DND-41 (cell line): ENCODE measurements around the gene BRMS1.

Experiments
- ATAC-seq: fragments of 200-7000 bp; cut with Tn5 transposase; 3 replicates; pipeline ENCODE4 v1.9.1; 2021; ENCODE audit warnings: low read depth; ENCODE audit not compliant: insufficient read depth
- DNase-seq: peaks from one replicate; pipeline ENCODE4 v3.0.0-alpha.2; 2020
- H2AFZ ChIP-seq: 2 replicates; pipeline ENCODE4 v1.6.0; 2012; ENCODE audit warnings: low read depth, low read length
- H3K27ac ChIP-seq: 2 replicates; pipeline ENCODE4 v1.5.1; 2012; ENCODE audit warnings: low read length, inconsistent platforms
- H3K27me3 ChIP-seq: fragments of 200-600 bp; sonication (generic); 2 replicates; pipeline ENCODE4 v1.6.0; 2012; ENCODE audit warnings: low read length, mild to moderate bottlenecking, inconsistent platforms; ENCODE audit not compliant: insufficient read depth, poor library complexity
- H3K36me3 ChIP-seq: 2 replicates; pipeline ENCODE4 v1.5.1; 2012; ENCODE audit warnings: low read length, inconsistent platforms; ENCODE audit not compliant: insufficient read depth
- H3K4me1 ChIP-seq: 2 replicates; pipeline ENCODE4 v1.5.1; 2012; ENCODE audit warnings: mild to moderate bottlenecking, low read length; ENCODE audit not compliant: insufficient read depth
- H3K4me2 ChIP-seq: 2 replicates; pipeline ENCODE4 v1.6.0; 2012; ENCODE audit warnings: mild to moderate bottlenecking, moderate library complexity, low read length, inconsistent platforms; ENCODE audit not compliant: insufficient read depth
- H3K4me3 ChIP-seq, 2 experiments: fragments of 200-600 bp in 1 of 2; shearing (Covaris generic) in 1 of 2; 2 replicates each; pipeline ENCODE4 v1.5.1; 2012 to 2016; ENCODE audit warnings: inconsistent platforms in 2 of 2, low read length in 2 of 2, mild to moderate bottlenecking in 2 of 2, low read depth in 1 of 2, moderate library complexity in 1 of 2
- H3K79me2 ChIP-seq: 2 replicates; pipeline ENCODE4 v1.6.0; 2012; ENCODE audit warnings: low read length, inconsistent platforms; ENCODE audit not compliant: insufficient read depth
- H3K9ac ChIP-seq: 2 replicates; pipeline ENCODE4 v1.6.0; 2012; ENCODE audit warnings: low read depth, mild to moderate bottlenecking, inconsistent platforms, low read length, moderate library complexity
- H3K9me3 ChIP-seq: 2 replicates; pipeline ENCODE4 v1.5.1; 2012; ENCODE audit warnings: low read length, moderate library complexity, mild to moderate bottlenecking, inconsistent platforms; ENCODE audit not compliant: insufficient read depth, severe bottlenecking
- H4K20me1 ChIP-seq: 2 replicates; pipeline ENCODE4 v1.6.0; 2012; ENCODE audit warnings: low read length; ENCODE audit not compliant: insufficient read depth
- EZH2 ChIP-seq: IDR thresholded peaks from 3 replicates; pipeline ENCODE4 v1.6.1; 2012; ENCODE audit warnings: borderline replicate concordance, low read depth, mild to moderate bottlenecking, moderate library complexity, low read length, inconsistent platforms; ENCODE audit not compliant: severe bottlenecking
- TF ChIP-seq, protein P1 (sequence below): IDR thresholded peaks from 2 replicates; pipeline ENCODE4 v1.5.1; 2012; ENCODE audit warnings: borderline replicate concordance, low read length, moderate library complexity, mild to moderate bottlenecking; ENCODE audit not compliant: poor library complexity, severe bottlenecking; ENCODE audit errors: extremely low read depth

The BRMS1 gene, protein sequence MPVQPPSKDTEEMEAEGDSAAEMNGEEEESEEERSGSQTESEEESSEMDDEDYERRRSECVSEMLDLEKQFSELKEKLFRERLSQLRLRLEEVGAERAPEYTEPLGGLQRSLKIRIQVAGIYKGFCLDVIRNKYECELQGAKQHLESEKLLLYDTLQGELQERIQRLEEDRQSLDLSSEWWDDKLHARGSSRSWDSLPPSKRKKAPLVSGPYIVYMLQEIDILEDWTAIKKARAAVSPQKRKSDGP

DNA sequence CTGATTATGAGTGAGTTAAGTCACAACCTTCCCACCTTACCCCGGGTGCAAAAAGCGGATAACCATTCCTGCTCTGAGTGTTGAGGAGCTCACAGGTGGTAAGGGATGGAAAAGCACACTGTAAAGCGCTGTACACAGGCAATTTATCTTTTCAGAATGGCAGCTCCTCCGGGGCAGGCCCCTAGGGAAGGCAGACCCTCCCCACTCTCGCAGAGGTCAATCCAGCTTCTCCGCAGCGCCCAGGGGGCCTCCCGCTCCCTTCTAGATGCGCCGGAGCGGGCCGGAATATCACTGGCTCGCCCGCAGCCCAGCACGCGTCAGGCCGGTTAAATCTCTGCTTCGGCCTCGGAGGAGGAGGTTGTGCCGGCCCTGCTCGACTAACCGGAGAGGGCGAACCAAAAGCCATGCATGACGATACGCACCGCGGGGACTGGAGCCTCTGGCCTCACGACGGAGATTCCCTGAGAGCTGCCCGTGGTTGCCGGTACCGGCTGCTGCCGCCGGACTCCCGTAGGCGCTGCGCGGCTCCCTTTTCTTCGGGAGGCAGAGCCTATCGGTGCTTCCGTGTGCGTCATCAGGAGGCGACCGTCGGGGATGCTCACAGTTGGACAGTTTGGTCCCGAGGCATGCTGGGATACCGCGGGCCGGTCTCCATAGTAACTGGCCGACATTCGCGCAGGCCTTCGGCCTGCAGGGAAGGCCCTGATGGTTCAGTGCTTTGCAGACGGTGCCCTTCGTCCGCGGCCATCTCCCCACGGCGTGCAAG is at the start of gene BRMS1:
TSS of gene BRMS1 (minus strand) at position 555 of the 766 bp plus-strand sequence. CDS start 2,870 bp downstream, outside the sequence.
- DNase-seq (peak; percentile 95), ATAC-seq (peak; percentile 81)
- peak within 1 kb of the TSS; percentile 82 to 92 for H3K4me3 ChIP-seq
- H3K4me2 ChIP-seq: peak within 1 kb of the TSS; percentile 78
- TF ChIP-seq, protein P1, sequence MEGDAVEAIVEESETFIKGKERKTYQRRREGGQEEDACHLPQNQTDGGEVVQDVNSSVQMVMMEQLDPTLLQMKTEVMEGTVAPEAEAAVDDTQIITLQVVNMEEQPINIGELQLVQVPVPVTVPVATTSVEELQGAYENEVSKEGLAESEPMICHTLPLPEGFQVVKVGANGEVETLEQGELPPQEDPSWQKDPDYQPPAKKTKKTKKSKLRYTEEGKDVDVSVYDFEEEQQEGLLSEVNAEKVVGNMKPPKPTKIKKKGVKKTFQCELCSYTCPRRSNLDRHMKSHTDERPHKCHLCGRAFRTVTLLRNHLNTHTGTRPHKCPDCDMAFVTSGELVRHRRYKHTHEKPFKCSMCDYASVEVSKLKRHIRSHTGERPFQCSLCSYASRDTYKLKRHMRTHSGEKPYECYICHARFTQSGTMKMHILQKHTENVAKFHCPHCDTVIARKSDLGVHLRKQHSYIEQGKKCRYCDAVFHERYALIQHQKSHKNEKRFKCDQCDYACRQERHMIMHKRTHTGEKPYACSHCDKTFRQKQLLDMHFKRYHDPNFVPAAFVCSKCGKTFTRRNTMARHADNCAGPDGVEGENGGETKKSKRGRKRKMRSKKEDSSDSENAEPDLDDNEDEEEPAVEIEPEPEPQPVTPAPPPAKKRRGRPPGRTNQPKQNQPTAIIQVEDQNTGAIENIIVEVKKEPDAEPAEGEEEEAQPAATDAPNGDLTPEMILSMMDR: peak; percentile 34
- no peak for TF ChIP-seq EZH2
- peak within 1 kb of the TSS; percentile 82 for H3K9ac ChIP-seq
- H2AFZ ChIP-seq: peak within 1 kb of the TSS; percentile 85
- H3K36me3 ChIP-seq: peaks cover 32% of the 10 kb centered on the region
- peaks cover 53% of the 10 kb centered on the region for H3K79me2 ChIP-seq
- no peaks in the 10 kb centered on the region for H3K27me3 ChIP-seq
- no peaks in the 10 kb centered on the region for H3K9me3 ChIP-seq
- peak within 1 kb of the TSS; percentile 84 for H3K27ac ChIP-seq
- peaks cover 4% of the 10 kb centered on the region for H4K20me1 ChIP-seq
- peaks cover 56% of the 10 kb centered on the region for H3K4me1 ChIP-seq

DNA sequence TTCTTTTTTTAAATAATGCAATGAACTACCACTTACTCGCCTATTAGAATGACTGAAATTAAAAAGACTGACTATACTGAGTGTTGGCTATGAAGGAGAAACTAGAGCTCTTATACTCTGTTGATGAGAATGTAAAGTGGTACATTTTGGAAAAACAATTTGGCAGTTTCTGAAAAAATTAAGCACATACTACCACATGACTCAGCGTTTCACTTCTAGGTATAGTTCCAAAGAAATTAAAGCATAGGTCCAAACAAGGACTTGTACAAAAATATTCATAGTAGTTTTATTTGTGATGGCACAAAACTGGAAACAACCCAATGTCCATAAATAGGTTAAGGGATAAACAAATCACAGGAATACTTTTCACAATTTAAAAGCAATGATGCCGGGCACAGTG is 49.0 kb upstream of the BRMS1 start:
- TF ChIP-seq EZH2: no peak
- TF ChIP-seq, protein P1: no peak
- no peaks in the 10 kb centered on the region for H4K20me1 ChIP-seq
- ATAC-seq (no peak), DNase-seq (no peak)
- H3K4me3 ChIP-seq: no peak overlapping the region
- no peaks in the 10 kb centered on the region for H3K9me3 ChIP-seq
- H3K36me3 ChIP-seq: no peaks in the 10 kb centered on the region
- H3K79me2 ChIP-seq: no peaks in the 10 kb centered on the region
- H3K4me1 ChIP-seq: no peaks in the 10 kb centered on the region
- no peak overlapping the region for H3K27ac ChIP-seq
- no peak overlapping the region for H3K4me2 ChIP-seq
- no peak overlapping the region for H3K9ac ChIP-seq
- H2AFZ ChIP-seq: no peak overlapping the region
- H3K27me3 ChIP-seq: no peaks in the 10 kb centered on the region

DNA sequence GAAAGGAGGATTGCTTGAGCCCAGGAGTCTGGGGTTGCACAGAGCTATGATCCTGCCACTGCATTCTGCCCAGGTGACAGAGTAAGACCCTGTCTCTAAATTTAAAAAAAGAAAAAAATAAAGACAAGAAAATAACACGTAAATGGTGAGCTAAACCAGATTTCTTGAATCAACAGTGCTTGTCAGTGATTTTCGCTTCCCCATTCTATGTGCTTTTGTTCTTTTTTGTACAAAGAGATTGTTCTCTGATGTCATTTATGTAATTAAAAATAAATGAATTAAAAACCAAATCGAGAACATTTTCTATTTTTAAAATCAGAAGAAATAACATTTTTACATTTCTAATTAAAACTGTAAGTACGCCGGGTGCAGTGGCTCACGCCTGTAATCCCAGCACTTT is 46.4 kb upstream of the BRMS1 start:
- Histone ChIP-seq H3K36me3 (no peaks in the 10 kb centered on the region), H3K4me1 (peaks cover 6% of the 10 kb centered on the region), H3K4me3 (no peak overlapping the region), H3K27me3 (no peaks in the 10 kb centered on the region), H3K79me2 (no peaks in the 10 kb centered on the region), H3K9me3 (no peaks in the 10 kb centered on the region), H3K27ac (no peak overlapping the region), H3K4me2 (no peak overlapping the region), H3K9ac (no peak overlapping the region), H4K20me1 (no peaks in the 10 kb centered on the region), H2AFZ (no peak overlapping the region)
- TF ChIP-seq EZH2: no peak
- TF ChIP-seq, protein P1: no peak
- DNase-seq (no peak), ATAC-seq (no peak)
